ENCODE data around the gene DHX30.

DNA sequence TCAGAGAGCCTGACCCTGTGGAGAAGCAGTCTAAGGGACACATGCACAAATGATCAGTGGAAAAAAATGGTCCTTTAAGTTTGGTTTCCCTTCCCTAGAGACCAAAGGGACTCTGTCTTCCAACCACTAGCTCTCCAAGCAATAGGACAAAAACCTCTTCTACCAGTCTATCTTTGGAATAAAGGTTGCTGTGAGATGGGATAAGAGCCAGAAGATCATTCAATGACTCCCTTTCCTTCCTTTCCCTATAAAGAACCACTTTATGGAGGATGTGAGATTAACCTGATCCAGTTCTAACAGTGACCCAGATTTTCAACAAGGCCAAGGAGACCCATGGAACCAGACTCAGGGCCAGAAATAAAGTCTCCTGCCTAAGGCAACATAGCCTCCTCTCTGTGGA is 74.8 kb downstream of the DHX30 start:
- TF ChIP-seq, protein P1, sequence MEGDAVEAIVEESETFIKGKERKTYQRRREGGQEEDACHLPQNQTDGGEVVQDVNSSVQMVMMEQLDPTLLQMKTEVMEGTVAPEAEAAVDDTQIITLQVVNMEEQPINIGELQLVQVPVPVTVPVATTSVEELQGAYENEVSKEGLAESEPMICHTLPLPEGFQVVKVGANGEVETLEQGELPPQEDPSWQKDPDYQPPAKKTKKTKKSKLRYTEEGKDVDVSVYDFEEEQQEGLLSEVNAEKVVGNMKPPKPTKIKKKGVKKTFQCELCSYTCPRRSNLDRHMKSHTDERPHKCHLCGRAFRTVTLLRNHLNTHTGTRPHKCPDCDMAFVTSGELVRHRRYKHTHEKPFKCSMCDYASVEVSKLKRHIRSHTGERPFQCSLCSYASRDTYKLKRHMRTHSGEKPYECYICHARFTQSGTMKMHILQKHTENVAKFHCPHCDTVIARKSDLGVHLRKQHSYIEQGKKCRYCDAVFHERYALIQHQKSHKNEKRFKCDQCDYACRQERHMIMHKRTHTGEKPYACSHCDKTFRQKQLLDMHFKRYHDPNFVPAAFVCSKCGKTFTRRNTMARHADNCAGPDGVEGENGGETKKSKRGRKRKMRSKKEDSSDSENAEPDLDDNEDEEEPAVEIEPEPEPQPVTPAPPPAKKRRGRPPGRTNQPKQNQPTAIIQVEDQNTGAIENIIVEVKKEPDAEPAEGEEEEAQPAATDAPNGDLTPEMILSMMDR (IDR thresholded peaks at IDR 0.05): no peak
- no peak for TF ChIP-seq POLR2A (IDR thresholded peaks at IDR 0.05)

Data from transverse colon (tissue), 3 donors.